Activated CD8-positive, alpha-beta T cell treated with anti-CD3 and anti-CD28 coated beads, Interleukin-2, amount 10 ng/mL, durations not matched to agents 7 days and 5 days (primary cell): ENCODE data around the gene PDIK1L. TPM values are rescaled to one million over a fixed set of nuclear protein-coding genes. Genes with fewer than 3 reads are reported as not detected.

ENCODE experiments used
- ATAC-seq: fragments of 150-1000 bp; cut with Tn5 transposase; one replicate; pipeline ENCODE4 v1.10.0; 2021; ENCODE audit warnings: moderate library complexity
- CTCF ChIA-PET: fragments of 350-600 bp; sonication (Branson Sonifier 250); formaldehyde crosslinking; loops from one replicate; lab custom pipeline; 2021; ENCODE audit warnings: antibody characterized with exemption; lab: Charles Lee
- POLR2A ChIA-PET: fragments of 350-600 bp; sonication (Branson Sonifier 250); formaldehyde crosslinking; loops from one replicate; lab custom pipeline; 2021; ENCODE audit warnings: antibody characterized with exemption; lab: Charles Lee
- DNase-seq: peaks from one replicate; pipeline ENCODE4 v3.0.0-alpha.2; 2020
- H3K27ac Mint-ChIP-seq: one replicate; pipeline ENCODE4 v1.8.0; 2021; ENCODE audit warnings: mild to moderate bottlenecking, mixed read lengths
- H3K27me3 Mint-ChIP-seq: one replicate; pipeline ENCODE4 v1.8.0; 2021; ENCODE audit warnings: low read depth, mixed read lengths
- H3K36me3 Mint-ChIP-seq: one replicate; pipeline ENCODE4 v1.8.0; 2021; ENCODE audit warnings: low read depth, mixed read lengths
- H3K4me1 Mint-ChIP-seq: one replicate; pipeline ENCODE4 v1.8.0; 2021; ENCODE audit warnings: low read depth, mixed read lengths
- H3K4me3 Mint-ChIP-seq: one replicate; pipeline ENCODE4 v1.8.0; 2021; ENCODE audit warnings: mild to moderate bottlenecking, mixed read lengths
- H3K9me3 Mint-ChIP-seq: one replicate; pipeline ENCODE4 v1.8.0; 2022; ENCODE audit warnings: mixed read lengths; ENCODE audit not compliant: insufficient read depth
- total RNA-seq, 2 experiments: library from RNA; stranded (reverse); gene quantifications; one replicate each; pipeline ENCODE4 v1.2.3, GENCODE V29; 2021

Gene PDIK1L
- total RNA-seq, 2 experiments from 2014 or later, result 21.3 to 25.4 TPM

GRCh38 chr1:26164861-26165842 is 53.5 kb downstream of the PDIK1L start:
- POLR2A ChIA-PET, result interaction anchor here (0.7 kb wide), 1 partner anchor 27 kb away, joined by 3 read pairs; no protein-coding TSS in a partner anchor
- ATAC-seq, result no peak

GRCh38 chr1:26166719-26167281 is 55.2 kb downstream of the PDIK1L start:
- peaks cover 35% of the 10 kb centered on the region for H3K4me1 Mint-ChIP-seq
- H3K9me3 Mint-ChIP-seq, result no peaks in the 10 kb centered on the region
- no peak overlapping the region for H3K4me3 Mint-ChIP-seq
- no peak for DNase-seq
- ChIA-PET CTCF (interaction anchor here (1.2 kb wide), 1 partner anchor 126 kb away, joined by 3 read pairs; no protein-coding TSS in a partner anchor), POLR2A (no interaction called here)
- ATAC-seq, result no peak
- H3K27ac Mint-ChIP-seq, result no peak overlapping the region
- H3K27me3 Mint-ChIP-seq, result peaks cover 24% of the 10 kb centered on the region
- H3K36me3 Mint-ChIP-seq, result peaks cover 4% of the 10 kb centered on the region

More at GRCh38 chr1:26164861-26165842, 53.5 kb downstream of the PDIK1L start:
- Mint-ChIP-seq H3K36me3 (no peaks in the 10 kb centered on the region), H3K9me3 (no peaks in the 10 kb centered on the region), H3K27me3 (peaks cover 27% of the 10 kb centered on the region), H3K4me1 (peaks cover 23% of the 10 kb centered on the region), H3K4me3 (no peak overlapping the region), H3K27ac (no peak overlapping the region)
- DNase-seq, result no peak
- CTCF ChIA-PET, result interaction anchor here (0.8 to 1.8 kb wide), 4 partner anchors 20 to 60 kb away, joined by 3 to 5 read pairs (median 4); no protein-coding TSS in a partner anchor

- H3K4me1 Mint-ChIP-seq, result peaks cover 31% of the 10 kb centered on the region
Observed at GRCh38 chr1:26168410-26169197, 57.0 kb downstream of the PDIK1L start, which contains the start of gene C1orf232. Gene C1orf232 (minus strand): TSS chr1:26168963. CDS start chr1:26168499, 464 bp downstream.

GRCh38 chr1:26169198-26169554 is 57.6 kb downstream of the PDIK1L start:
- Mint-ChIP-seq H3K9me3 (no peaks in the 10 kb centered on the region), H3K27me3 (peaks cover 13% of the 10 kb centered on the region), H3K4me3 (peak overlapping the region; percentile 89), H3K27ac (peak overlapping the region; percentile 68), H3K36me3 (peaks cover 4% of the 10 kb centered on the region), H3K4me1 (peaks cover 28% of the 10 kb centered on the region)
- ChIA-PET CTCF (interaction anchor here (0.6 to 4.2 kb wide), 49 partner anchors 8 to 276 kb away, joined by 3 to 69 read pairs (median 4); partner anchors contain the start of genes CATSPER4, CD52, CEP85 and CNKSR1), POLR2A (interaction anchor here (0.9 to 1.4 kb wide), 4 partner anchors 11 to 65 kb away, joined by 3 to 6 read pairs (median 4); partner anchors contain the start of gene CEP85)
- DNase-seq (no peak), ATAC-seq (no peak)

More at GRCh38 chr1:26168410-26169197, 57.0 kb downstream of the PDIK1L start, which contains the start of gene C1orf232:
- POLR2A ChIA-PET, result no interaction called here
- no peaks in the 10 kb centered on the region for H3K9me3 Mint-ChIP-seq
- H3K4me3 Mint-ChIP-seq, result peak within 1 kb of the TSS; percentile 89
- no peak for ATAC-seq
- CTCF ChIA-PET, result interaction anchor here (0.7 to 4.2 kb wide), 11 partner anchors 10 to 249 kb away, joined by 3 to 69 read pairs (median 9); partner anchors contain the start of genes CEP85, CNKSR1 and FAM110D
- no peak for DNase-seq
- H3K36me3 Mint-ChIP-seq, result peaks cover 4% of the 10 kb centered on the region
- peak within 1 kb of the TSS; percentile 89 for H3K27ac Mint-ChIP-seq
- peaks cover 16% of the 10 kb centered on the region for H3K27me3 Mint-ChIP-seq

- ATAC-seq (peak; percentile 95), DNase-seq (peak; percentile 92)
- H3K36me3 Mint-ChIP-seq, result peaks cover 4% of the 10 kb centered on the region
- H3K27ac Mint-ChIP-seq, result peak within 1 kb of the TSS; percentile 89
- ChIA-PET POLR2A (interaction anchor here (0.7 to 1.4 kb wide), 6 partner anchors 12 to 64 kb away, joined by 3 to 6 read pairs (median 3); partner anchors contain the start of genes CEP85 and PDIK1L), CTCF (interaction anchor here (0.6 to 4.2 kb wide), 58 partner anchors 8 to 277 kb away, joined by 3 to 69 read pairs (median 4); partner anchors contain the start of genes CATSPER4, CD52, CEP85 and CNKSR1)
- H3K4me1 Mint-ChIP-seq, result peaks cover 25% of the 10 kb centered on the region
- no peaks in the 10 kb centered on the region for H3K9me3 Mint-ChIP-seq
- peak within 1 kb of the TSS; percentile 89 for H3K4me3 Mint-ChIP-seq
- H3K27me3 Mint-ChIP-seq, result peaks cover 9% of the 10 kb centered on the region
Observed at GRCh38 chr1:26169669-26170471, 58.2 kb downstream of the PDIK1L start, which contains the start of gene ZNF593. Gene ZNF593 (plus strand): TSS chr1:26169908. CDS start chr1:26169984, 76 bp downstream.

- Mint-ChIP-seq H3K4me3 (peak overlapping the region; percentile 89), H3K4me1 (peaks cover 22% of the 10 kb centered on the region), H3K9me3 (no peaks in the 10 kb centered on the region), H3K27me3 (peaks cover 6% of the 10 kb centered on the region), H3K27ac (peak overlapping the region; percentile 89), H3K36me3 (peaks cover 4% of the 10 kb centered on the region)
- DNase-seq, result no peak
- CTCF ChIA-PET, result interaction anchor here (0.8 to 4.2 kb wide), 38 partner anchors 8 to 247 kb away, joined by 3 to 69 read pairs (median 5); partner anchors contain the start of genes CATSPER4, CD52, CEP85 and CNKSR1
- POLR2A ChIA-PET, result interaction anchor here (0.7 to 1.4 kb wide), 3 partner anchors 14 to 59 kb away, joined by 3 read pairs; partner anchors contain the start of gene PDIK1L
- ATAC-seq, result no peak
Observed at GRCh38 chr1:26170472-26170821, 58.8 kb downstream of the PDIK1L start.

GRCh38 chr1:26171084-26172072 is 59.8 kb downstream of the PDIK1L start, which contains the start of gene ZNF593OS:
Gene ZNF593OS (minus strand): TSS chr1:26171832. CDS start chr1:26171661, 171 bp downstream.
- peak within 1 kb of the TSS; percentile 89 for H3K4me3 Mint-ChIP-seq
- peaks cover 4% of the 10 kb centered on the region for H3K36me3 Mint-ChIP-seq
- no peaks in the 10 kb centered on the region for H3K9me3 Mint-ChIP-seq
- H3K27me3 Mint-ChIP-seq, result peaks cover 6% of the 10 kb centered on the region
- no peak for ATAC-seq
- H3K4me1 Mint-ChIP-seq, result peaks cover 22% of the 10 kb centered on the region
- POLR2A ChIA-PET, result interaction anchor here (1.1 kb wide), 2 partner anchors 15 to 64 kb away, joined by 3 read pairs; no protein-coding TSS in a partner anchor
- H3K27ac Mint-ChIP-seq, result no peak within 1 kb of the TSS
- CTCF ChIA-PET, result interaction anchor here (0.9 to 4.2 kb wide), 4 partner anchors 26 to 150 kb away, joined by 4 to 69 read pairs (median 6); partner anchors contain the start of gene CEP85
- DNase-seq, result no peak
